ENCODE results near the gene COL12A1.

COL12A1 gene

GRCh38 chr6:75041381-75041780, 164.5 kb downstream of the COL12A1 start:
- DNase-seq (ENCODE audit: low read depth in 2 of 2), result no peak

All from stimulated activated CD8-positive, alpha-beta memory T cell treated with anti-CD3 and anti-CD28 coated beads, Interleukin-2, amount 100 ng/mL, for 48 hours (primary cell).